Measurements from ENCODE around the gene KCNN3. TPM values are rescaled to one million over a fixed set of nuclear protein-coding genes. Genes with fewer than 3 reads are reported as not detected.

The KCNN3 gene
- total and polyA plus RNA-seq, 5 donors = 1.2 to 3.8 (median 3.3) TPM

Other genes starting within 250 kb of the KCNN3 start
- 10 to 100 TPM; 51.5 to 74.3 (median 61.8) TPM for gene PMVK, start 66.4 kb upstream of the KCNN3 start, total RNA-seq
- 74.0 TPM for gene PMVK, start 66.4 kb upstream of the KCNN3 start, polyA plus RNA-seq
- 100 to 1,000 TPM in 1 of 4 donors, 10 to 100 TPM in 3; 84.8 to 104 (median 90.1) TPM for gene PBXIP1, start 85.8 kb upstream of the KCNN3 start, total RNA-seq
- 82.9 TPM for gene PBXIP1, start 85.8 kb upstream of the KCNN3 start, polyA plus RNA-seq
- gene PYGO2, start 91.5 kb upstream of the KCNN3 start, total RNA-seq = 10 to 100 TPM; 14.6 to 22.0 (median 18.6) TPM
- gene PYGO2, start 91.5 kb upstream of the KCNN3 start, polyA plus RNA-seq = 14.3 TPM
- 10 to 100 TPM; 63.2 to 81.7 (median 71.4) TPM for gene SHC1, start 100.5 kb upstream of the KCNN3 start, total RNA-seq
- 37.9 TPM for gene SHC1, start 100.5 kb upstream of the KCNN3 start, polyA plus RNA-seq
- gene CKS1B, start 104.4 kb upstream of the KCNN3 start, total RNA-seq = 10 to 100 TPM; 19.9 to 28.1 (median 23.4) TPM
- gene CKS1B, start 104.4 kb upstream of the KCNN3 start, polyA plus RNA-seq = 28.9 TPM
- 10 to 100 TPM; 22.8 to 32.7 (median 25.2) TPM for gene FLAD1, start 113.1 kb upstream of the KCNN3 start, total RNA-seq
- gene FLAD1, start 113.1 kb upstream of the KCNN3 start, polyA plus RNA-seq = 25.3 TPM
- gene LENEP, start 123.3 kb upstream of the KCNN3 start, total RNA-seq = not detected
- gene LENEP, start 123.3 kb upstream of the KCNN3 start, polyA plus RNA-seq = not detected
- gene ZBTB7B, start 132.5 kb upstream of the KCNN3 start, total RNA-seq = 10 to 100 TPM; 40.3 to 66.6 (median 52.7) TPM
- gene ZBTB7B, start 132.5 kb upstream of the KCNN3 start, polyA plus RNA-seq = 41.7 TPM
- gene DCST2, start 163.5 kb upstream of the KCNN3 start, total RNA-seq = under 1 TPM in 3 of 4 donors, not detected in 1; 0.25 to 0.33 (median 0.32) TPM
- 0.23 TPM for gene DCST2, start 163.5 kb upstream of the KCNN3 start, polyA plus RNA-seq
- gene DCST1, start 163.5 kb upstream of the KCNN3 start, total RNA-seq = not detected
- gene DCST1, start 163.5 kb upstream of the KCNN3 start, polyA plus RNA-seq = not detected
- gene ADAM15, start 181.0 kb upstream of the KCNN3 start, total RNA-seq = 100 to 1,000 TPM in 1 of 4 donors, 10 to 100 TPM in 3; 51.2 to 106 (median 63.6) TPM
- 68.4 TPM for gene ADAM15, start 181.0 kb upstream of the KCNN3 start, polyA plus RNA-seq
- 1 to 10 TPM; 3.3 to 4.2 (median 3.7) TPM for gene EFNA4, start 193.5 kb upstream of the KCNN3 start, total RNA-seq
- gene EFNA4, start 193.5 kb upstream of the KCNN3 start, polyA plus RNA-seq = 3.0 TPM
- gene EFNA3, start 208.6 kb upstream of the KCNN3 start, total RNA-seq = 1 to 10 TPM in 3 of 4 donors, under 1 TPM in 1; 0.78 to 1.9 (median 1.2) TPM
- 1.1 TPM for gene EFNA3, start 208.6 kb upstream of the KCNN3 start, polyA plus RNA-seq

All from right cardiac atrium (tissue), 5 donors.